CD4-positive, CD25-positive, alpha-beta regulatory T cell (primary cell): ENCODE measurements around the gene FYN. TPM values are rescaled to one million over a fixed set of nuclear protein-coding genes. Genes with fewer than 3 reads are reported as not detected.

Experiments
- ATAC-seq, 2 donors: fragments of 150-1000 bp; cut with Tn5 transposase; one replicate each; pipeline ENCODE4 v1.10.0; 2021; ENCODE audit warnings: low read depth in 2 of 2, moderate number of reproducible peaks in 2 of 2, moderate library complexity in 1 of 2
- DNase-seq, 3 donors: peaks; one replicate each; pipeline versions ENCODE4 v3.0.0 to v3.0.0-alpha.2; 2012 to 2022; ENCODE audit warnings: mixed read lengths in 1 of 3
- H3K27ac ChIP-seq: one replicate; pipeline ENCODE4 v1.7.0; 2013; ENCODE audit warnings: mild to moderate bottlenecking, low read length; ENCODE audit not compliant: insufficient read depth, poor library complexity, severe bottlenecking
- H3K27me3 ChIP-seq: one replicate; pipeline ENCODE4 v1.7.0; 2013; ENCODE audit warnings: low read length; ENCODE audit not compliant: control insufficient read depth, insufficient read depth
- H3K36me3 ChIP-seq: one replicate; pipeline ENCODE4 v1.7.0; 2013; ENCODE audit warnings: mild to moderate bottlenecking, low read length, moderate library complexity; ENCODE audit not compliant: control insufficient read depth, insufficient read depth
- H3K4me1 ChIP-seq: 2 replicates; pipeline ENCODE4 v1.7.0; 2013; ENCODE audit warnings: mild to moderate bottlenecking, low read length; ENCODE audit not compliant: insufficient read depth, control insufficient read depth, poor library complexity, severe bottlenecking
- H3K4me3 ChIP-seq: one replicate; pipeline ENCODE4 v1.7.0; 2013; ENCODE audit warnings: low read depth, mild to moderate bottlenecking, low read length, moderate library complexity
- H3K9me3 ChIP-seq, 2 experiments: 1 replicate in 1 of 2; 2 replicates in 1 of 2; pipeline ENCODE4 v1.7.0; 2013; ENCODE audit warnings: low read length in 2 of 2, mild to moderate bottlenecking in 1 of 2, moderate library complexity in 1 of 2; ENCODE audit not compliant: control insufficient read depth in 2 of 2
- H3K27ac Mint-ChIP-seq, 3 donors: one replicate each; pipeline ENCODE4 v1.8.0; 2020 to 2022; ENCODE audit warnings: mild to moderate bottlenecking in 3 of 3, mixed read lengths in 3 of 3, moderate library complexity in 2 of 3
- H3K27me3 Mint-ChIP-seq: one replicate; pipeline ENCODE4 v1.8.0; 2022; ENCODE audit warnings: mild to moderate bottlenecking, mixed read lengths
- H3K36me3 Mint-ChIP-seq: one replicate; pipeline ENCODE4 v1.8.0; 2020; ENCODE audit warnings: mixed read lengths
- H3K4me1 Mint-ChIP-seq, 4 donors: one replicate each; pipeline ENCODE4 v1.8.0; 2020 to 2022; ENCODE audit warnings: mixed read lengths in 4 of 4, mild to moderate bottlenecking in 1 of 4
- H3K4me3 Mint-ChIP-seq, 4 donors: one replicate each; pipeline ENCODE4 v1.8.0; 2020 to 2022; ENCODE audit warnings: mild to moderate bottlenecking in 4 of 4, mixed read lengths in 4 of 4, moderate library complexity in 3 of 4
- H3K9me3 Mint-ChIP-seq, 7 donors: one replicate each; pipeline ENCODE4 v1.8.0; 2020 to 2022; ENCODE audit warnings: mixed read lengths in 7 of 7, mild to moderate bottlenecking in 3 of 7, moderate library complexity in 2 of 7
- polyA plus RNA-seq, 4 donors: library from polyadenylated mRNA; unstranded; fragments of 300-500 nt; fragmentation: Illumina TruSeq; gene quantifications; one replicate each; pipeline ENCODE4 v1.2.3, GENCODE V29; 2021
- total RNA-seq: library from RNA; stranded (reverse); gene quantifications from one replicate; pipeline ENCODE4 v1.2.3, GENCODE V29; 2022

FYN gene
- total and polyA plus RNA-seq, 5 donors from 2014 or later = 267 to 592 (median 295) TPM

DNA sequence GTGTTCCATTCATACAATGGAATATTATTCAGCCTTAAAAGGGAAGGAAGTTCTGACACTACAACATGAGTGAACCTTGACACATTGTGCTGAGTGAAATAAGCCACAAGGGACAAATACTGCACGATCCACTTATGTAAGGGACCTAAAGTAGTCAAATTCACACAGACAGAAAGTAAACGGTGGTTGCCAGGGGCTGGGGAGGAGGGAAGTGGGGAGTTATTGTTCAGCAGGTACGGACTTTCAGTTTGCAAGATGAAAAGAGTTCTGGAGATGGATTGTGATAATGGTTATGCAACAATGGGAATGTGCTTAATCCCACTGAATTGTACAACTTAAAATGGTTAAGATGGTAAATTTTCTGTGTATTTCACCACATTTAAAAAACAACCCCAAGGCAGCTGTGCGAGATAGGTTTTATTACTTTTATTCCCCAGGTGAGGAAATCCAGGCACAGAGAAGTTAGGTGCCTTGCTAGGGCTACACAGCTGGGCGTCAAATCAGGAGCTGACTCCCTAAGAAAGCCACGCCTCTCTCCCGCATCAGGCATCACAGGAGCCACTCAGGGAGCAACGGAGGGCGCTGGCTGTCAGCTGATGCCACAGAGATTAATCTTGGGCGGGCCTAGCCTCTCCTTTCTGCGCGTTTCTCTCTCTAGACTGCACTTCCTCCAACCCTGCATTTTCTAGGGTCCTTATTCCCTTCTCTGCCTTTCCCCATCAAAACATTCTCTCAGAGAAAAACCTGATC lies 258.2 kb downstream of the FYN start:
- Mint-ChIP-seq H3K4me1 (no peaks in the 10 kb centered on the region), H3K27ac (no peak overlapping the region), H3K4me3 (no peak overlapping the region), H3K27me3 (peaks cover 15% of the 10 kb centered on the region), H3K9me3 (peaks cover 0 to 7% (median 0%) of the 10 kb centered on the region in 7 donors), H3K36me3 (peaks cover 3% of the 10 kb centered on the region)
- H3K4me3 ChIP-seq = no peak overlapping the region
- DNase-seq = no peak
- H3K36me3 ChIP-seq = no peaks in the 10 kb centered on the region
- no peak for ATAC-seq
- H3K27me3 ChIP-seq = peaks cover 8% of the 10 kb centered on the region
- no peaks in the 10 kb centered on the region for H3K4me1 ChIP-seq
- H3K27ac ChIP-seq = no peak overlapping the region
- no peaks in the 10 kb centered on the region for H3K9me3 ChIP-seq

DNA sequence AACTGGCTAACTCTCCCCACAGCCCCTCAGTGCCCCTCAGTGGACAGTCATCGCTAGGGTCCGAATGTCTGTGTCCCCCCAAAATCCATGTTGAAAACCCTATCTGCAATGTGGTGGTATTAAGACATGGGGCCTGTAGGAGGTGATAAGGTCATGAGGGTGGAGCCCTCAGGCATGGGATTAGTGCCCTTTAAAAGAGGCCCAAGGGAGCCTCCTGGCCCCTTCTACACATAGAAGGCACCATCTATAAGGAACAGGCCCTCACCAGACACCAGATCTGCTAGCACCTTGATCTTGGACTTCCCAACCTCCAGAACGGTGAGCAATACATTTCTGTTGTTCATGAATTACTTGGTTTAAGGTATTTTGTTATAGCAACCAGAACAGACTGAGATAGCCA lies 260.9 kb downstream of the FYN start:
- peaks cover 8% of the 10 kb centered on the region for H3K27me3 ChIP-seq

DNA sequence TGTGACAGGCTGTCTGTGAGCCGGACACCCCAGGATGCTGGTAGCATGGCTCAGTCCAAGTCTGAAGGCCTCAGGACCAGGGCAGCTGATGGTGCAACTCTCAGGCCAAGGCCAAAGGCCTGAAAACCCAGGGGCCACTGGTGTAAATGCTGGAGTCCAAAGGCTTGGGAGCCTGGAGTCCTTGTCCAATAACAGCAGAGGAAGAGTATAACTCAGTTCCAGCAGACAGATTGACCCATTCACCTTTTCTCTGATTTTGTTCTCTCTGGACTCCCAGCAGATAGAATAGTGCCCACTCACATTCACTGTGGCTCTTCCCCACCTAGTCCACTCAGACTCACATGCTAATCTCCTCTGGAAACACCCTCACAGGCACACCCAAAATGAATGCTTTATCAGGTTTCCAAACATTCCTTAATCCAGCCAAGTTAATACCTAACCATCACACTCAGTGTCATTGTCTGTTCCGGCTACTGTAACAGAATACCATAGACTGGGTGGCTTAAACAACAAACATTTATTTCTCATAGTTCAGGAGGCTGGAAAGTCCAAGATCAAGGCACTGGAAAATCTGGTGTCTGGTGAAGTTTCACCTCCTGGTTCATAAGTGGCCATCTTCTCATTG lies 262.6 kb downstream of the FYN start:
- Histone ChIP-seq H3K4me3 (no peak overlapping the region), H3K27me3 (peaks cover 5% of the 10 kb centered on the region), H3K4me1 (no peaks in the 10 kb centered on the region), H3K36me3 (no peaks in the 10 kb centered on the region), H3K9me3 (no peaks in the 10 kb centered on the region), H3K27ac (no peak overlapping the region)
- no peak overlapping the region for H3K27ac Mint-ChIP-seq
- peak overlapping the region in 1 of 4 donors; percentile 52 for H3K4me3 Mint-ChIP-seq
- no peak for DNase-seq
- H3K4me1 Mint-ChIP-seq = peaks cover 4 to 13% (median 5%) of the 10 kb centered on the region in 4 donors
- ATAC-seq = no peak
- H3K36me3 Mint-ChIP-seq = peaks cover 3% of the 10 kb centered on the region
- peaks cover 0 to 7% (median 0%) of the 10 kb centered on the region in 7 donors for H3K9me3 Mint-ChIP-seq
- H3K27me3 Mint-ChIP-seq = peaks cover 5% of the 10 kb centered on the region

More for the DNA sequence above, 260.9 kb downstream of the FYN start:
- no peak overlapping the region for H3K4me3 ChIP-seq
- peaks cover 7% of the 10 kb centered on the region for H3K27me3 Mint-ChIP-seq
- ATAC-seq (no peak), DNase-seq (no peak)
- H3K36me3 ChIP-seq = no peaks in the 10 kb centered on the region
- H3K4me3 Mint-ChIP-seq = no peak overlapping the region
- H3K4me1 Mint-ChIP-seq = peaks cover 0 to 2% (median 0%) of the 10 kb centered on the region in 4 donors
- no peaks in the 10 kb centered on the region for H3K4me1 ChIP-seq
- H3K27ac Mint-ChIP-seq = no peak overlapping the region
- H3K27ac ChIP-seq = no peak overlapping the region
- no peaks in the 10 kb centered on the region for H3K9me3 ChIP-seq
- H3K36me3 Mint-ChIP-seq = peaks cover 3% of the 10 kb centered on the region
- H3K9me3 Mint-ChIP-seq = peaks cover 0 to 7% (median 0%) of the 10 kb centered on the region in 7 donors

Other genes with a start within 250 kb of the FYN start
- gene CCN6, start 180.7 kb upstream of the FYN start, total RNA-seq = not detected
- gene CCN6, start 180.7 kb upstream of the FYN start, polyA plus RNA-seq = under 1 TPM in 3 of 4 donors, not detected in 1; 0.06 to 0.39 (median 0.11) TPM
- gene TUBE1, start 214.0 kb upstream of the FYN start, total RNA-seq = 21.4 TPM
- gene TUBE1, start 214.0 kb upstream of the FYN start, polyA plus RNA-seq = 10 to 100 TPM; 11.5 to 16.0 (median 12.8) TPM
- gene FAM229B, start 214.1 kb upstream of the FYN start, total RNA-seq = 0.49 TPM
- gene FAM229B, start 214.1 kb upstream of the FYN start, polyA plus RNA-seq = 1 to 10 TPM; 1.9 to 5.2 (median 4.3) TPM